Neural cell (in vitro differentiated cells): ENCODE results near the gene ZIC1. TPM values are rescaled to one million over a fixed set of nuclear protein-coding genes. Genes with fewer than 3 reads are reported as not detected.

Experiments used
- H2AFZ ChIP-seq: fragments of 200-600, 300-800 bp; sonication (generic), shearing (Covaris generic); 2 replicates; pipeline ENCODE4 v1.6.0; 2014; ENCODE audit warnings: low read depth, mild to moderate bottlenecking, antibody characterized with exemption, low read length, moderate library complexity
- H3F3A ChIP-seq: fragments of 200-600 bp; shearing (Covaris generic); 2 replicates; pipeline ENCODE4 v1.6.1; 2016; ENCODE audit warnings: mild to moderate bottlenecking, moderate library complexity, mixed read lengths, antibody characterized with exemption, low read length; ENCODE audit not compliant: insufficient read depth, poor library complexity, severe bottlenecking
- H3K27ac ChIP-seq: fragments of 200-600, 300-800 bp; sonication (generic), shearing (Covaris generic); 2 replicates; pipeline ENCODE4 v1.5.1; 2014; ENCODE audit warnings: mild to moderate bottlenecking, low read length, moderate library complexity
- H3K27me3 ChIP-seq: fragments of 300-800, 200-600 bp; sonication (generic), shearing (Covaris generic); 2 replicates; pipeline ENCODE4 v1.6.0; 2014; ENCODE audit warnings: mild to moderate bottlenecking, low read depth, low read length, moderate library complexity; ENCODE audit not compliant: insufficient read depth
- H3K36me3 ChIP-seq: fragments of 300-800, 200-600 bp; sonication (generic), shearing (Covaris generic); 2 replicates; pipeline ENCODE4 v1.5.1; 2014; ENCODE audit warnings: mild to moderate bottlenecking, antibody characterized with exemption, low read length, moderate library complexity; ENCODE audit not compliant: insufficient read depth
- H3K4me2 ChIP-seq: fragments of 300-800, 200-600 bp; sonication (generic), shearing (Covaris generic); 2 replicates; pipeline ENCODE4 v1.6.0; 2014; ENCODE audit warnings: mild to moderate bottlenecking, low read length
- H3K4me3 ChIP-seq: fragments of 300-800, 200-600 bp; sonication (generic), shearing (Covaris generic); 2 replicates; pipeline ENCODE4 v1.5.1; 2014; ENCODE audit warnings: mild to moderate bottlenecking, low read length, moderate library complexity
- H3K79me2 ChIP-seq: fragments of 200-600 bp; shearing (Covaris generic); replicated peaks from 2 replicates; pipeline ENCODE4 v1.6.0; 2014; ENCODE audit warnings: mild to moderate bottlenecking, low read length, moderate library complexity; ENCODE audit not compliant: insufficient read depth
- H3K9ac ChIP-seq: fragments of 300-800, 200-600 bp; sonication (generic), shearing (Covaris generic); 2 replicates; pipeline ENCODE4 v1.6.1; 2016; ENCODE audit warnings: mild to moderate bottlenecking, low read length, mixed read lengths
- H3K9me2 ChIP-seq: fragments of 200-600 bp; shearing (Covaris generic); 2 replicates; pipeline ENCODE4 v1.6.1; 2016; ENCODE audit warnings: mild to moderate bottlenecking, low read length, mixed read lengths; ENCODE audit not compliant: insufficient read depth
- H3K9me3 ChIP-seq: fragments of 200-600, 300-800 bp; sonication (generic), shearing (Covaris generic); 2 replicates; pipeline ENCODE4 v1.6.1; 2016; ENCODE audit warnings: mild to moderate bottlenecking, mixed run types, low read length, moderate library complexity, mixed read lengths
- H4K20me1 ChIP-seq: fragments of 200-600 bp; shearing (Covaris generic); 2 replicates; pipeline ENCODE4 v1.6.1; 2016; ENCODE audit warnings: mild to moderate bottlenecking, mixed run types; ENCODE audit not compliant: insufficient read depth
- EP300 ChIP-seq: fragments of 450-650 bp; conservative IDR thresholded peaks from 2 replicates; pipeline ENCODE4 v1.6.1; 2014; ENCODE audit warnings: antibody characterized with exemption, mild to moderate bottlenecking, moderate library complexity; ENCODE audit not compliant: poor library complexity, severe bottlenecking
- EZH2 ChIP-seq: fragments of 200-600, 300-800 bp; shearing (Covaris generic), sonication (generic); IDR thresholded peaks from 2 replicates; pipeline ENCODE4 v1.6.1; 2014; ENCODE audit warnings: antibody characterized with exemption, low read length, borderline replicate concordance, mild to moderate bottlenecking; ENCODE audit not compliant: insufficient read depth, poor library complexity, severe bottlenecking
- MXI1 ChIP-seq: fragments of 450-650 bp; conservative IDR thresholded peaks from 2 replicates; pipeline ENCODE4 v1.6.1; 2014; ENCODE audit warnings: antibody characterized with exemption, mild to moderate bottlenecking; ENCODE audit not compliant: poor library complexity, severe bottlenecking
- POLR2AphosphoS5 ChIP-seq: IDR thresholded peaks from 2 replicates; pipeline ENCODE4 v1.6.1; 2012
- RAD21 ChIP-seq: fragments of 450-650 bp; conservative IDR thresholded peaks from 2 replicates; pipeline ENCODE4 v1.6.1; 2014; ENCODE audit warnings: antibody characterized with exemption, mild to moderate bottlenecking, moderate library complexity
- SMC3 ChIP-seq: fragments of 450-650 bp; conservative IDR thresholded peaks from 2 replicates; pipeline ENCODE4 v1.6.1; 2014; ENCODE audit warnings: antibody characterized with exemption, mild to moderate bottlenecking, moderate library complexity; ENCODE audit not compliant: poor library complexity
- TAF1 ChIP-seq: IDR thresholded peaks from 2 replicates; pipeline ENCODE4 v1.6.1; 2012; ENCODE audit warnings: low read depth
- polyA plus RNA-seq: library from polyadenylated mRNA; depleted of rRNA; stranded (reverse); fragments of >200 nt; gene quantifications from 2 replicates; pipeline ENCODE4 v1.2.3, GENCODE V29; 2014
- TF ChIP-seq, protein P1 (sequence below): IDR thresholded peaks from 2 replicates; pipeline ENCODE4 v1.6.1; 2012; ENCODE audit warnings: borderline replicate concordance
- TF ChIP-seq, protein P2 (sequence below): fragments of 450-650 bp; IDR thresholded peaks from 2 replicates; pipeline ENCODE4 v1.5.1; 2014; ENCODE audit warnings: antibody characterized with exemption, mild to moderate bottlenecking, moderate library complexity; ENCODE audit not compliant: poor library complexity, severe bottlenecking

Gene ZIC1
- polyA plus RNA-seq, 1 donor from 2014 or later: 183 TPM

DNA sequence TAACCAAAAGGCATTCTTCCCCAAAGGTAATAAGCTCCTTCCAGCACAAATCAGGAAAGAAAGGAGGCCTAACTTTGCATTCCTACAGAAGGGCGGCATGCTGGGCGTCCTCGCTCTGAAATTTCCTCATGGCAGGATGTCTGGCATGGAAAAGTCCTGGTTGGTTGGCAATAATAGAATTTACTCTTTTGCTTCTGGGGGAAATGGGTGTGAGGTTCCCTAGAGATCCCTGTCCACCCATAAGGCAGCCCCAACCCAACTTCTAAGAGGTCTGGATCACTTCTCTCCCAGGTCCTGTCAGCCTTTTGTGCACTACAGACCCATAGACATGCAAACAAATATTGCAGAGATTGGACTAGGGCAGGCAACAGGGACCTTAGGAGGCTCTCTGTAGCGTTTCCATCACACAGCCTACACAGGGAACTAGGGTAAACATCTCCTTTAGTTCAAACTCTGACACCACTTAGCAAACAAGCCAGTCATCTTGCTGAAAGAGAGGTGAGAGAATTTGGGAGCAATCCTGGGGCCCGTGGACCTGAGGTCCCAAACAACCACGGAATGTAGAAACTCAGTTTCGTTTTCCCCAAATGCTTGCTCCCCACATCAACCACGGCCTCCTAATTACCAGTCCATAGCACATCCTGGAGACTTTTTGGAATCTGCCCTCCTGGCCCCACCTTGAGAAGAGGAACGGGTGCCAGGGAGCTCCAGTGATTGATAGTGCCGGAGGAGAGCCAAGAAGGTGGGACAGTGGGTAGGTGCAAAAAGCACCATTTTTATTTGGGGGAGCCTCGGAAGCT is 5.0 kb upstream of the ZIC1 start:
- no peak overlapping the region for H2AFZ ChIP-seq
- no peak overlapping the region for H3K9ac ChIP-seq
- H3F3A ChIP-seq: peaks cover 5% of the 10 kb centered on the region
- no peak for TF ChIP-seq EP300
- TF ChIP-seq TAF1: no peak
- TF ChIP-seq EZH2: no peak
- no peak for TF ChIP-seq SMC3
- TF ChIP-seq POLR2AphosphoS5: no peak
- no peak for TF ChIP-seq MXI1
- TF ChIP-seq RAD21: no peak
- TF ChIP-seq, protein P1, sequence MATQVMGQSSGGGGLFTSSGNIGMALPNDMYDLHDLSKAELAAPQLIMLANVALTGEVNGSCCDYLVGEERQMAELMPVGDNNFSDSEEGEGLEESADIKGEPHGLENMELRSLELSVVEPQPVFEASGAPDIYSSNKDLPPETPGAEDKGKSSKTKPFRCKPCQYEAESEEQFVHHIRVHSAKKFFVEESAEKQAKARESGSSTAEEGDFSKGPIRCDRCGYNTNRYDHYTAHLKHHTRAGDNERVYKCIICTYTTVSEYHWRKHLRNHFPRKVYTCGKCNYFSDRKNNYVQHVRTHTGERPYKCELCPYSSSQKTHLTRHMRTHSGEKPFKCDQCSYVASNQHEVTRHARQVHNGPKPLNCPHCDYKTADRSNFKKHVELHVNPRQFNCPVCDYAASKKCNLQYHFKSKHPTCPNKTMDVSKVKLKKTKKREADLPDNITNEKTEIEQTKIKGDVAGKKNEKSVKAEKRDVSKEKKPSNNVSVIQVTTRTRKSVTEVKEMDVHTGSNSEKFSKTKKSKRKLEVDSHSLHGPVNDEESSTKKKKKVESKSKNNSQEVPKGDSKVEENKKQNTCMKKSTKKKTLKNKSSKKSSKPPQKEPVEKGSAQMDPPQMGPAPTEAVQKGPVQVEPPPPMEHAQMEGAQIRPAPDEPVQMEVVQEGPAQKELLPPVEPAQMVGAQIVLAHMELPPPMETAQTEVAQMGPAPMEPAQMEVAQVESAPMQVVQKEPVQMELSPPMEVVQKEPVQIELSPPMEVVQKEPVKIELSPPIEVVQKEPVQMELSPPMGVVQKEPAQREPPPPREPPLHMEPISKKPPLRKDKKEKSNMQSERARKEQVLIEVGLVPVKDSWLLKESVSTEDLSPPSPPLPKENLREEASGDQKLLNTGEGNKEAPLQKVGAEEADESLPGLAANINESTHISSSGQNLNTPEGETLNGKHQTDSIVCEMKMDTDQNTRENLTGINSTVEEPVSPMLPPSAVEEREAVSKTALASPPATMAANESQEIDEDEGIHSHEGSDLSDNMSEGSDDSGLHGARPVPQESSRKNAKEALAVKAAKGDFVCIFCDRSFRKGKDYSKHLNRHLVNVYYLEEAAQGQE: no peak
- TF ChIP-seq, protein P2, sequence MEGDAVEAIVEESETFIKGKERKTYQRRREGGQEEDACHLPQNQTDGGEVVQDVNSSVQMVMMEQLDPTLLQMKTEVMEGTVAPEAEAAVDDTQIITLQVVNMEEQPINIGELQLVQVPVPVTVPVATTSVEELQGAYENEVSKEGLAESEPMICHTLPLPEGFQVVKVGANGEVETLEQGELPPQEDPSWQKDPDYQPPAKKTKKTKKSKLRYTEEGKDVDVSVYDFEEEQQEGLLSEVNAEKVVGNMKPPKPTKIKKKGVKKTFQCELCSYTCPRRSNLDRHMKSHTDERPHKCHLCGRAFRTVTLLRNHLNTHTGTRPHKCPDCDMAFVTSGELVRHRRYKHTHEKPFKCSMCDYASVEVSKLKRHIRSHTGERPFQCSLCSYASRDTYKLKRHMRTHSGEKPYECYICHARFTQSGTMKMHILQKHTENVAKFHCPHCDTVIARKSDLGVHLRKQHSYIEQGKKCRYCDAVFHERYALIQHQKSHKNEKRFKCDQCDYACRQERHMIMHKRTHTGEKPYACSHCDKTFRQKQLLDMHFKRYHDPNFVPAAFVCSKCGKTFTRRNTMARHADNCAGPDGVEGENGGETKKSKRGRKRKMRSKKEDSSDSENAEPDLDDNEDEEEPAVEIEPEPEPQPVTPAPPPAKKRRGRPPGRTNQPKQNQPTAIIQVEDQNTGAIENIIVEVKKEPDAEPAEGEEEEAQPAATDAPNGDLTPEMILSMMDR: no peak
- no peak overlapping the region for H3K4me3 ChIP-seq
- peaks cover 46% of the 10 kb centered on the region for H3K27me3 ChIP-seq
- H3K27ac ChIP-seq: no peak overlapping the region
- no peaks in the 10 kb centered on the region for H3K9me3 ChIP-seq
- peaks cover 95% of the 10 kb centered on the region for H3K79me2 ChIP-seq
- H3K4me2 ChIP-seq: no peak overlapping the region
- no peaks in the 10 kb centered on the region for H3K36me3 ChIP-seq
- H4K20me1 ChIP-seq: no peaks in the 10 kb centered on the region
- no peaks in the 10 kb centered on the region for H3K9me2 ChIP-seq

DNA sequence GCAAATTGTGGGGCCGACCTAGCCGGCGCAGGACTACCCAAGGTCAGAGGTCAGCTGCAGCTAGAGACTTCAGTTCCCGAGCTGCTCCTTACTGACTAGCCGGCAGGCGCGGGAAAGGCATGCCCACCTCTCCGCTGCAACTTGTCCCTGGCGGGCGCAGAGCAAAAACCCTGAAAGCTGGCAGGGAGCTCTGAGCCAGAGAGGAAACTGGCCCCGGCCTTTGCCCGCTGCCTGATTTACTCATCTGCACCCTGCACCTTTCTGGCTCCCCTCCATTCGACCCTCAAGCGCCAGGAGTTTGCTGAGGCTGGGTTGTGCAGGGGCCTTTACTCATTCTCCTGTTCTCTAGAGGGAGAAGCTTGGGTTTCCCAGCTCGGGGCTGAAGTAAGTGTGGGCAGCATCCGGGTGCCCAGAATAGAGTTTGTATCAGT is 4.3 kb upstream of the ZIC1 start:
- Histone ChIP-seq H2AFZ (no peak overlapping the region), H3K36me3 (no peaks in the 10 kb centered on the region), H3F3A (peaks cover 5% of the 10 kb centered on the region), H3K4me3 (no peak overlapping the region), H4K20me1 (no peaks in the 10 kb centered on the region), H3K27me3 (peaks cover 46% of the 10 kb centered on the region), H3K79me2 (peaks cover 96% of the 10 kb centered on the region), H3K9ac (no peak overlapping the region), H3K9me3 (no peaks in the 10 kb centered on the region), H3K27ac (no peak overlapping the region), H3K4me2 (no peak overlapping the region), H3K9me2 (no peaks in the 10 kb centered on the region)
- TF ChIP-seq MXI1 (no peak), POLR2AphosphoS5 (no peak), EZH2 (no peak), TAF1 (no peak), EP300 (no peak)
- TF ChIP-seq, protein P2: no peak
